Ascending aorta (tissue), 2 donors: ENCODE measurements around the gene BATF. TPM values are rescaled to one million over a fixed set of nuclear protein-coding genes. Genes with fewer than 3 reads are reported as not detected.

Experiments
- DNase-seq, 2 donors: peaks; one replicate each; pipeline ENCODE4 v3.0.0-alpha.2; 2019; ENCODE audit warnings: low spot score in 2 of 2
- H3K27ac ChIP-seq, 2 donors: fragments of 200-600 bp; sonication (generic); one replicate each; pipeline ENCODE4 v1.5.1; 2016 to 2017; ENCODE audit warnings: mild to moderate bottlenecking in 1 of 2
- H3K27me3 ChIP-seq: fragments of 200-600 bp; sonication (generic); one replicate; pipeline ENCODE4 v1.5.1; 2017
- H3K36me3 ChIP-seq, 2 donors: fragments of 200-600 bp; sonication (generic); one replicate each; pipeline ENCODE4 v1.5.1; 2016
- H3K4me1 ChIP-seq, 2 donors: fragments of 200-600 bp; sonication (generic); one replicate each; pipeline ENCODE4 v1.5.1; 2016 to 2017; ENCODE audit warnings: mild to moderate bottlenecking in 1 of 2
- H3K4me3 ChIP-seq, 2 donors: fragments of 200-600 bp; sonication (generic); one replicate each; pipeline ENCODE4 v1.5.1; 2016 to 2017; ENCODE audit warnings: mild to moderate bottlenecking in 1 of 2
- H3K9me3 ChIP-seq, 2 donors: fragments of 200-600 bp; sonication (generic); one replicate each; pipeline ENCODE4 v1.5.1; 2016
- intact Hi-C: fragments of 100-400 bp; cut with DNase I; formaldehyde crosslinking; loops from one replicate; pipeline ENCODE4 v1.15.1; 2023
- total RNA-seq: library from RNA; depleted of rRNA; stranded (reverse); fragments of >200 nt; gene quantifications from one replicate; pipeline ENCODE4 v1.1.0, GENCODE V29; 2016
- TF ChIP-seq, protein P1 (sequence below), 3 experiments: fragments of 200-600 bp in 2 of 3; fragments of 450-650 bp in 1 of 3; sonication (generic) in 2 of 3; IDR thresholded peaks; one replicate each; pipeline ENCODE4 v1.5.1; 2016 to 2019; ENCODE audit warnings: antibody characterized with exemption in 3 of 3, mild to moderate bottlenecking in 1 of 3, moderate library complexity in 1 of 3

Gene BATF
- total RNA-seq, 1 donor from 2014 or later: not detected

DNA sequence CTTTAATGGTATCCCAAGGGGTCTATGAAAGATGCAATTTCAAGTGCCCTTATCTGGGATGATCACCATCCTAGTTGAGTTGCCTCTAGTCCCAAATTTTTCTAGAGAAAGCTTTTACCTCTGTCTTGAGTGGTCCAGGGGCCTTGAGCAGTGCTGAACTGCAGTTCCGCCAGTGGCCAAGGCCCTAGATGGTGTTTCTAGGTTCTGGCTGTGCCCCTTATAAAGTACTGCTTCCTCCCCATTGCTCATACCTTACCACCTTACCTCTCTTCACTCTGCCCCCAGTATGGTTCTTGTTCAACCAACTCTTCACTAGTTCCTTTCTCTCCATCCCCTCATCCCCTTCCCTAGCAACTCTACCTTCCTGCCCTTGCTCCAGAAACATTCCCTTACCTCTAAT is 3.7 kb downstream of the BATF start:
- no peaks in the 10 kb centered on the region for H3K36me3 ChIP-seq
- H3K9me3 ChIP-seq: no peaks in the 10 kb centered on the region
- DNase-seq: no peak
- no peaks in the 10 kb centered on the region for H3K4me1 ChIP-seq
- no peaks in the 10 kb centered on the region for H3K27me3 ChIP-seq
- no peak overlapping the region for H3K27ac ChIP-seq
- TF ChIP-seq, protein P1, sequence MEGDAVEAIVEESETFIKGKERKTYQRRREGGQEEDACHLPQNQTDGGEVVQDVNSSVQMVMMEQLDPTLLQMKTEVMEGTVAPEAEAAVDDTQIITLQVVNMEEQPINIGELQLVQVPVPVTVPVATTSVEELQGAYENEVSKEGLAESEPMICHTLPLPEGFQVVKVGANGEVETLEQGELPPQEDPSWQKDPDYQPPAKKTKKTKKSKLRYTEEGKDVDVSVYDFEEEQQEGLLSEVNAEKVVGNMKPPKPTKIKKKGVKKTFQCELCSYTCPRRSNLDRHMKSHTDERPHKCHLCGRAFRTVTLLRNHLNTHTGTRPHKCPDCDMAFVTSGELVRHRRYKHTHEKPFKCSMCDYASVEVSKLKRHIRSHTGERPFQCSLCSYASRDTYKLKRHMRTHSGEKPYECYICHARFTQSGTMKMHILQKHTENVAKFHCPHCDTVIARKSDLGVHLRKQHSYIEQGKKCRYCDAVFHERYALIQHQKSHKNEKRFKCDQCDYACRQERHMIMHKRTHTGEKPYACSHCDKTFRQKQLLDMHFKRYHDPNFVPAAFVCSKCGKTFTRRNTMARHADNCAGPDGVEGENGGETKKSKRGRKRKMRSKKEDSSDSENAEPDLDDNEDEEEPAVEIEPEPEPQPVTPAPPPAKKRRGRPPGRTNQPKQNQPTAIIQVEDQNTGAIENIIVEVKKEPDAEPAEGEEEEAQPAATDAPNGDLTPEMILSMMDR (IDR thresholded peaks at IDR 0.05): no peak
- intact Hi-C loops: no loop called here
- no peak overlapping the region for H3K4me3 ChIP-seq

DNA sequence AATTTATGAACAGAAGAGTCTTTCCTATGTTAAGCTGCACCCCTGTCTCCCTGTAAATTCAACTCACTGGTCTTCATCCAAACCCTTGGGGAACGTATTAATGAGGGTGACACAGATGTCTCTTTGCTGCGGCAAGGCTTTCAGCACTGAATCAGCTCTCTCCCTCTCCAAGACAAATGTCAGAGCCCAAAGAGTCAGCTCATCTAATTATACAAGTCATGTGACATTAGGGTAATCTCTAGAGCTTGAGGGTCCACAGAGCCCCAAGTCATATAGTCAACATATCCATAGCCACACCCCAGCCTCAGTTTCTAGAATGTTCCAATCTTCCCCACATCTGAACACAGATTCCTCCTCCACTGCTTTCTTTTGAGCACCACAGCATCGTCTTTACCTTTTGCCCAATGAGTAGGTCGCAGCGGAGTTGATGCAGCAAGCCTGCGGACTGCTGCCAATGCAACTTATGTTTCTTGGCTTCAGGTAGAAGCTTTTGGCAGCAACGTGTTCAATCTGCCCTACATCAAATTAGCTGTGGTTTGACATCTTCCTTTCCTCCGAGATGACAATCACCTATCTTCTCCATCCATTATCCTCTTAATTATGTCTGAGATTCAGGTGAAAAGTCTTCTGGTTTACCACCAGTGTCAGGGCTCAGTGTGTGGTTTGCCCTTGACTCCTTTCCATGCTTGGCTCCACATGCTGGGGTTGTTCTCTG is 5.3 kb downstream of the BATF start:
- Histone ChIP-seq H3K4me3 (no peak overlapping the region), H3K27ac (no peak overlapping the region), H3K9me3 (no peaks in the 10 kb centered on the region), H3K27me3 (no peaks in the 10 kb centered on the region), H3K36me3 (no peaks in the 10 kb centered on the region), H3K4me1 (no peaks in the 10 kb centered on the region)
- intact Hi-C loops: no loop called here
- DNase-seq: no peak
- TF ChIP-seq, protein P1 (IDR thresholded peaks at IDR 0.05): no peak

DNA sequence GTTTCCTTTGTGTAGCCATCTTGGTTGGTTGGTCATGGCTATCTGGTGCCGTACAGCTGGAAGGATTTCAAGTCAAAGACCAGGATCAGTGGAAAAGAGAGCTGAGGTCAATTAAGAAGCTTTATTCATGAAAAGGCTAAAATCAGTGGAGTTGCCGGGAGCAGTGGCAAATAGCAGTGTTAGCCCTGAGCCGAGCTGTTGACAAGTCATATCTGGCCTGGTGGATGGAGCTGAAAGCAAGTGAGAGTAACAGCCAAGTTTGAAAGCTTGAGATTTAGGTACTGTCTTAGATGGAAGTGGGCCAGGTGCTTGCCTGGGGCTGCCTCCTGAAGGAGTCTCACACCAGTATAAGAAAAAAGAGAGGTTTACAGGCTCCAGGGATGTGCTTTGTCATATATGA is 9.0 kb downstream of the BATF start:
- no peak for DNase-seq
- Histone ChIP-seq H3K36me3 (no peaks in the 10 kb centered on the region), H3K4me3 (no peak overlapping the region), H3K4me1 (no peaks in the 10 kb centered on the region), H3K27me3 (no peaks in the 10 kb centered on the region), H3K27ac (no peak overlapping the region), H3K9me3 (no peaks in the 10 kb centered on the region)
- intact Hi-C loops: no loop called here
- TF ChIP-seq, protein P1 (IDR thresholded peaks at IDR 0.05): no peak

DNA sequence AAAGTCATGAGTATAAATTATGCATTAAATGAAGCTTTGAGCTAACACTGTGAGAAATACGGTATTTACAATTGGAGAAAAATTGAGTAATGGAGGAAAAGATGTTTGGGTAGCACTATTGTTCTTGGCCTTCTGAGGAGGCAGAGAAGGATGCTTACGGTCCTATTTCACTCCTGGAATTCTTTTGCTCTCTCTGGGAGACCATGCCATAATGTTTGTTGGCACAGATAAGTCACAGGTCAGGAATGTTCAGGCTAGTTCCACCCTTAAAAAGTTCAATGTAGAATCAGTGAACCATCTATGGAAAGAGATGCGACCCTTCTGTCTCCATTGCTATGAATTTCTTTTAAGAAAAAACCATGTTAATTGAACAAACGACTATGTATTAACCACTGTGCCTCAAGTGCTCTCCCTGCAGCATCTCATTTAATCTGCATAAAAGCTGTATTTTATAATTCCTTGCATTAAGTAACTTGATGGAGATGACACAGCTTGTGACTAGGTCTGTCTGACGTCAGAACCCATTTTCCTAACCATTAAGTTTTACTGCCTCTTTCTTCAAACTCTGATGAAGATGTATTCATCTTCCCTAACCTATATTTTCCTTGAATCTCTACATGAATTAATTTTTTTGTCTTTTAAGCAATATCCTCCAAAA is 9.5 kb downstream of the BATF start:
- H3K4me3 ChIP-seq: no peak overlapping the region
- intact Hi-C loops: no loop called here
- TF ChIP-seq, protein P1 (IDR thresholded peaks at IDR 0.05): no peak
- no peaks in the 10 kb centered on the region for H3K36me3 ChIP-seq
- H3K9me3 ChIP-seq: no peaks in the 10 kb centered on the region
- H3K27ac ChIP-seq: no peak overlapping the region
- no peaks in the 10 kb centered on the region for H3K4me1 ChIP-seq
- no peak for DNase-seq
- H3K27me3 ChIP-seq: no peaks in the 10 kb centered on the region

DNA sequence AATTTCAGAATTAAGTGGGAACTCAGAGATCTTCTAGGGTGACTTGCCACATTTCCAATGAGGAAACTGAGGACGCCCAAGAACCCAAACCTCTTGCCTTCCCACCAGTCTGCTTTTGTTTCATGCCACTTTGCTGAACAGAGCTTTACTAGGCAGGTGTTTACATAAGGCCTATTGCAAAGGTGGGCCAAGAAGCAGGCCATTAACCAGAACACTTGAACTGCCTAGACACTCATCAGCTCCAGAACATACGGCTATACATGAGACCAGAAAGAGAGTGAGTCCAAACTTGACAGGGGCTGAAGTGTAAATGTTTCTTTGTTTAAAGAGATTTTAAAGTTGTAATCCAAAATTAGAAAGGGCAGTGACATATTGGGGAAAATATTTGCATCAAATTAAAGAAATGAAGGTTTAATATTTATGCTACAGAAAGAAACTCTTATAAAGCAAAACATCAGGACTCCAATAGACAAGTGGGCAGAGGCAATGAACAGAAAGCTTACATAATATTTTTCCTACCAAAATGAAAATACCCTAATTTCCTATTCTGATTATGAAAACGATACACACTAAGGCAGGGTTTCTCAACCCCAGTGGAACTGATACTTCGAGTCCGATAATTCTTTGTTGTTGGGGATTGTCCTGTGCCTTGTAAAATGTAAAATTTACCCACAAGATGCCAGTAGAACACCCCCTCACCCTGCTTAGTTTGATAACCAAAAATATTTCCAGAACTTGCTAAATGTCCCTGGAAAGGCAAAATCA is 11.7 kb downstream of the BATF start:
- Histone ChIP-seq H3K9me3 (no peaks in the 10 kb centered on the region), H3K4me1 (no peaks in the 10 kb centered on the region), H3K27me3 (no peaks in the 10 kb centered on the region), H3K4me3 (no peak overlapping the region), H3K36me3 (no peaks in the 10 kb centered on the region), H3K27ac (no peak overlapping the region)
- TF ChIP-seq, protein P1 (IDR thresholded peaks at IDR 0.05): no peak
- intact Hi-C loops: no loop called here
- DNase-seq: no peak
